ENCODE results near the gene MON2. TPM values are rescaled to one million over a fixed set of nuclear protein-coding genes. Genes with fewer than 3 reads are reported as not detected.

Gene MON2
- total and polyA plus RNA-seq, 2 of the 13 experiments (the other 11 are each of a cell fraction or from before 2014, with no cell fraction given), result 10.5 to 24.8 TPM

DNA sequence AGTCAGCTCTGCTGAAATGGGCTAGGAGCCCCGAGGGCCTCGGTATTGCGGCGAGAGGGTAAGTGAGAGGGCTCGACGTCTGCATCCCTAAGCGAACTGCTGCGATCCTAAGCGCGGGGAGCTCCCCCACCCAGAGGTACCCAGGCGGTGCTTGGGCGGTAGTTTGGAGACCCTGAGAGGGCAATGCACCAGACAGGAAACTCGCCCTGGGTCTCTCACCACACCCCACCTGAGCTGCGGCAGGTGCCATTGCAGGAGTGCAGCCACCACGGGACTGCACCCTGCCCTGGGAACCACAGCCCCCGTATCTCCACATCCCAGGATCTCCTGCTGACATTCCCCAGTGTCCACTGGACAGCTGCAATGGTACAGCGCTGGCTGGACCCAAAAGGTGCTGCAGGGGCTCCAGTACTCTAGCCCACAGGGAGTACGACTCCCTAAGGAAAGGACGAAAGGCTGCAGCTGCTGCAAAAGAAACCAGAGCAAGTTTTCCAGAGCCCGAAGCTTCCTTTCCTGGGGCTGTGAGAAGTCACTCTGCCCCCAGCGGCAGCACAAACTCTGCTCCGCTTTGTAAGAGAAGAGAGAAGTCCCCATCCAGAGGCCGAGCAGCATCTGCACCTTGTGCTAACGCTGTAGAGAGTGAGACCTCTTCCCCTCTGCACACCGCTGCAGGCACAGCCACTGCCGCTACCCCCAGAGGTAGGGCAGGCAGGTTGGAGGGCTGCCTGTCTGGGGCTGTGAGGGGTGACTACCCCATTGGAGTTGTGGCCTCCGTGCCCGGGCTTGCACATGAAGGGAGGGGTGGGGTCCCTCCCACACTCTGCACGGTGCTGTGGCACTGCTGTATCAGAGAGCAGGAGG is 31.1 kb upstream of the MON2 start (continued):
- TF ChIP-seq MAFF (IDR thresholded peaks at IDR 0.05; ENCODE audit: low read depth, low read length) (no peak), NFYB (CRISPR knock-in tag; IDR thresholded peaks at IDR 0.05) (no peak), FIP1L1 (IDR thresholded peaks at IDR 0.05; ENCODE audit: borderline replicate concordance, insufficient read depth, low read depth, low read length) (no peak), ZNF331 (CRISPR knock-in tag; IDR thresholded peaks at IDR 0.05) (0 out of 2 replicates have a peak, but pooled peaks have one; percentile 20), ZNF598 (CRISPR knock-in tag; IDR thresholded peaks at IDR 0.05; ENCODE audit: borderline replicate concordance) (no peak), KLF15 (CRISPR knock-in tag; IDR thresholded peaks at IDR 0.05; ENCODE audit: borderline replicate concordance) (no peak), RXRA (CRISPR knock-in tag; IDR thresholded peaks at IDR 0.05) (no peak), NFE2 (CRISPR knock-in tag; IDR thresholded peaks at IDR 0.05) (no peak), ELF3 (CRISPR knock-in tag; IDR thresholded peaks at IDR 0.05) (no peak), ZNF777 (CRISPR knock-in tag; IDR thresholded peaks at IDR 0.05) (peak; percentile 85), ZC3H4 (CRISPR knock-in tag; IDR thresholded peaks at IDR 0.05; ENCODE audit: borderline replicate concordance) (no peak), ZNF430 (CRISPR knock-in tag; IDR thresholded peaks at IDR 0.05) (0 out of 2 replicates have a peak, but pooled peaks have one; percentile 18), ZNF704 (CRISPR knock-in tag; IDR thresholded peaks at IDR 0.05; ENCODE audit: borderline replicate concordance) (no peak), NR2C2 (CRISPR knock-in tag; IDR thresholded peaks at IDR 0.05; ENCODE audit: borderline replicate concordance) (no peak), ZFAT (CRISPR knock-in tag; conservative IDR thresholded peaks at IDR 0.05) (no peak), BRCA1 (CRISPR knock-in tag; IDR thresholded peaks at IDR 0.05) (no peak), ZKSCAN5 (CRISPR knock-in tag; IDR thresholded peaks at IDR 0.05) (no peak), SMAD9 (CRISPR knock-in tag; IDR thresholded peaks at IDR 0.05) (no peak), HNF4A (CRISPR knock-in tag; IDR thresholded peaks at IDR 0.05) (no peak), ZNF790 (CRISPR knock-in tag; IDR thresholded peaks at IDR 0.05; ENCODE audit: borderline replicate concordance) (no peak), NFIC (IDR thresholded peaks at IDR 0.05; ENCODE audit: low read length) (no peak)
- TF ChIP-seq, protein P1, sequence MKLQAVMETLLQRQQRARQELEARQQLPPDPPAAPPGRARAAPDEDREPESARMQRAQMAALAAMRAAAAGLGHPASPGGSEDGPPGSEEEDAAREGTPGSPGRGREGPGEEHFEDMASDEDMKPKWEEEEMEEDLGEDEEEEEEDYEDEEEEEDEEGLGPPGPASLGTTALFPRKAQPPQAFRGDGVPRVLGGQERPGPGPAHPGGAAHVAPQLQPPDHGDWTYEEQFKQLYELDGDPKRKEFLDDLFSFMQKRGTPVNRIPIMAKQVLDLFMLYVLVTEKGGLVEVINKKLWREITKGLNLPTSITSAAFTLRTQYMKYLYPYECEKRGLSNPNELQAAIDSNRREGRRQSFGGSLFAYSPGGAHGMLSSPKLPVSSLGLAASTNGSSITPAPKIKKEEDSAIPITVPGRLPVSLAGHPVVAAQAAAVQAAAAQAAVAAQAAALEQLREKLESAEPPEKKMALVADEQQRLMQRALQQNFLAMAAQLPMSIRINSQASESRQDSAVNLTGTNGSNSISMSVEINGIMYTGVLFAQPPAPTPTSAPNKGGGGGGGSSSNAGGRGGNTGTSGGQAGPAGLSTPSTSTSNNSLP (IDR thresholded peaks at IDR 0.05; ENCODE audit: low read depth, low read length), result no peak
- TF ChIP-seq, protein P2, sequence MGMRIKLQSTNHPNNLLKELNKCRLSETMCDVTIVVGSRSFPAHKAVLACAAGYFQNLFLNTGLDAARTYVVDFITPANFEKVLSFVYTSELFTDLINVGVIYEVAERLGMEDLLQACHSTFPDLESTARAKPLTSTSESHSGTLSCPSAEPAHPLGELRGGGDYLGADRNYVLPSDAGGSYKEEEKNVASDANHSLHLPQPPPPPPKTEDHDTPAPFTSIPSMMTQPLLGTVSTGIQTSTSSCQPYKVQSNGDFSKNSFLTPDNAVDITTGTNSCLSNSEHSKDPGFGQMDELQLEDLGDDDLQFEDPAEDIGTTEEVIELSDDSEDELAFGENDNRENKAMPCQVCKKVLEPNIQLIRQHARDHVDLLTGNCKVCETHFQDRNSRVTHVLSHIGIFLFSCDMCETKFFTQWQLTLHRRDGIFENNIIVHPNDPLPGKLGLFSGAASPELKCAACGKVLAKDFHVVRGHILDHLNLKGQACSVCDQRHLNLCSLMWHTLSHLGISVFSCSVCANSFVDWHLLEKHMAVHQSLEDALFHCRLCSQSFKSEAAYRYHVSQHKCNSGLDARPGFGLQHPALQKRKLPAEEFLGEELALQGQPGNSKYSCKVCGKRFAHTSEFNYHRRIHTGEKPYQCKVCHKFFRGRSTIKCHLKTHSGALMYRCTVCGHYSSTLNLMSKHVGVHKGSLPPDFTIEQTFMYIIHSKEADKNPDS (CRISPR knock-in tag; IDR thresholded peaks at IDR 0.05), result no peak
- TF ChIP-seq, protein P3, sequence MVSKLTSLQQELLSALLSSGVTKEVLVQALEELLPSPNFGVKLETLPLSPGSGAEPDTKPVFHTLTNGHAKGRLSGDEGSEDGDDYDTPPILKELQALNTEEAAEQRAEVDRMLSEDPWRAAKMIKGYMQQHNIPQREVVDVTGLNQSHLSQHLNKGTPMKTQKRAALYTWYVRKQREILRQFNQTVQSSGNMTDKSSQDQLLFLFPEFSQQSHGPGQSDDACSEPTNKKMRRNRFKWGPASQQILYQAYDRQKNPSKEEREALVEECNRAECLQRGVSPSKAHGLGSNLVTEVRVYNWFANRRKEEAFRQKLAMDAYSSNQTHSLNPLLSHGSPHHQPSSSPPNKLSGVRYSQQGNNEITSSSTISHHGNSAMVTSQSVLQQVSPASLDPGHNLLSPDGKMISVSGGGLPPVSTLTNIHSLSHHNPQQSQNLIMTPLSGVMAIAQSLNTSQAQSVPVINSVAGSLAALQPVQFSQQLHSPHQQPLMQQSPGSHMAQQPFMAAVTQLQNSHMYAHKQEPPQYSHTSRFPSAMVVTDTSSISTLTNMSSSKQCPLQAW (CRISPR knock-in tag; IDR thresholded peaks at IDR 0.05), result no peak
